Loucy (cell line): Measurements from ENCODE around the gene MICAL3.

ENCODE experiments used
- EZH2phosphoT487 ChIP-seq: fragments of 200-600 bp; IDR thresholded peaks from 2 replicates; pipeline ENCODE4 v1.6.1; 2018; ENCODE audit warnings: antibody characterized with exemption, mild to moderate bottlenecking, moderate library complexity, borderline replicate concordance
- TF ChIP-seq, protein P1 (sequence below): fragments of 200-600 bp; sonication (generic); conservative IDR thresholded peaks from 2 replicates; pipeline ENCODE4 v1.5.1; 2014; ENCODE audit warnings: mild to moderate bottlenecking, antibody characterized with exemption, low read length

GRCh38 chr22:17960695-17961445 lies 63.5 kb downstream of the MICAL3 start:
- TF ChIP-seq, protein P1, sequence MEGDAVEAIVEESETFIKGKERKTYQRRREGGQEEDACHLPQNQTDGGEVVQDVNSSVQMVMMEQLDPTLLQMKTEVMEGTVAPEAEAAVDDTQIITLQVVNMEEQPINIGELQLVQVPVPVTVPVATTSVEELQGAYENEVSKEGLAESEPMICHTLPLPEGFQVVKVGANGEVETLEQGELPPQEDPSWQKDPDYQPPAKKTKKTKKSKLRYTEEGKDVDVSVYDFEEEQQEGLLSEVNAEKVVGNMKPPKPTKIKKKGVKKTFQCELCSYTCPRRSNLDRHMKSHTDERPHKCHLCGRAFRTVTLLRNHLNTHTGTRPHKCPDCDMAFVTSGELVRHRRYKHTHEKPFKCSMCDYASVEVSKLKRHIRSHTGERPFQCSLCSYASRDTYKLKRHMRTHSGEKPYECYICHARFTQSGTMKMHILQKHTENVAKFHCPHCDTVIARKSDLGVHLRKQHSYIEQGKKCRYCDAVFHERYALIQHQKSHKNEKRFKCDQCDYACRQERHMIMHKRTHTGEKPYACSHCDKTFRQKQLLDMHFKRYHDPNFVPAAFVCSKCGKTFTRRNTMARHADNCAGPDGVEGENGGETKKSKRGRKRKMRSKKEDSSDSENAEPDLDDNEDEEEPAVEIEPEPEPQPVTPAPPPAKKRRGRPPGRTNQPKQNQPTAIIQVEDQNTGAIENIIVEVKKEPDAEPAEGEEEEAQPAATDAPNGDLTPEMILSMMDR = no peak
- no peak for TF ChIP-seq EZH2phosphoT487
